Activated CD8-positive, alpha-beta memory T cell treated with anti-CD3 and anti-CD28 coated beads for 36 hours (primary cell): ENCODE data around the gene COL4A2. TPM values are rescaled to one million over a fixed set of nuclear protein-coding genes. Genes with fewer than 3 reads are reported as not detected.
"Not testable (repeated sequence)": the region's sequence is repeated elsewhere in the genome, so short reads cannot be mapped to it uniquely, and the experiment has no call there.

Experiments used
- CTCF ChIA-PET: fragments of 350-600 bp; sonication (Branson Sonifier 250); formaldehyde crosslinking; loops from one replicate; lab custom pipeline; 2021; ENCODE audit warnings: antibody characterized with exemption; lab: Charles Lee
- POLR2A ChIA-PET: fragments of 350-600 bp; sonication (Branson Sonifier 250); formaldehyde crosslinking; loops from one replicate; lab custom pipeline; 2021; ENCODE audit warnings: antibody characterized with exemption; lab: Charles Lee
- total RNA-seq, 2 experiments: library from RNA; stranded (reverse); gene quantifications; one replicate each; pipeline ENCODE4 v1.2.3, GENCODE V29; 2021

COL4A2 gene
- total RNA-seq, 2 experiments from 2014 or later: not detected

GRCh38 chr13:110523838-110524540 is 216.9 kb downstream of the COL4A2 start:
- ChIA-PET POLR2A (no interaction called here), CTCF (no interaction called here)

- POLR2A ChIA-PET: no interaction called here
- CTCF ChIA-PET: no interaction called here
Measured at GRCh38 chr13:110524541-110525257, 217.6 kb downstream of the COL4A2 start.

GRCh38 chr13:110525328-110526319 is 218.5 kb downstream of the COL4A2 start:
- POLR2A ChIA-PET: no interaction called here
- CTCF ChIA-PET: interaction anchor here (1.0 kb wide), 1 partner anchor 10 kb away, joined by 3 read pairs; no protein-coding TSS in a partner anchor

GRCh38 chr13:110528371-110528770 is 221.3 kb downstream of the COL4A2 start:
- ChIA-PET POLR2A (no interaction called here), CTCF (interaction anchor here (0.7 kb wide), 1 partner anchor 31 kb away, joined by 3 read pairs; no protein-coding TSS in a partner anchor)

GRCh38 chr13:110528911-110529310 is 221.8 kb downstream of the COL4A2 start:
- CTCF ChIA-PET: no interaction called here

GRCh38 chr13:110529522-110530311 is 222.6 kb downstream of the COL4A2 start:
- ChIA-PET CTCF (no interaction called here), POLR2A (no interaction called here)

More at GRCh38 chr13:110528911-110529310, 221.8 kb downstream of the COL4A2 start:
- POLR2A ChIA-PET: no interaction called here

- ChIA-PET CTCF (no interaction called here), POLR2A (no interaction called here)
Measured at GRCh38 chr13:110531100-110531499, 224.0 kb downstream of the COL4A2 start.

- POLR2A ChIA-PET: no interaction called here
- CTCF ChIA-PET: no interaction called here
Measured at GRCh38 chr13:110531671-110532083, 224.6 kb downstream of the COL4A2 start.

GRCh38 chr13:110532258-110532657 is 225.2 kb downstream of the COL4A2 start:
- POLR2A ChIA-PET: not testable (repeated sequence)
- CTCF ChIA-PET: interaction anchor here (0.6 kb wide), 1 partner anchor 10 kb away, joined by 3 read pairs; no protein-coding TSS in a partner anchor

- CTCF ChIA-PET: no interaction called here
Measured at GRCh38 chr13:110533771-110534670, 226.9 kb downstream of the COL4A2 start.

GRCh38 chr13:110535526-110535925 is 228.4 kb downstream of the COL4A2 start:
- CTCF ChIA-PET: no interaction called here
- POLR2A ChIA-PET: no interaction called here

More at GRCh38 chr13:110533771-110534670, 226.9 kb downstream of the COL4A2 start:
- POLR2A ChIA-PET: no interaction called here

- ChIA-PET CTCF (no interaction called here), POLR2A (no interaction called here)
Measured at GRCh38 chr13:110536006-110536693, 229.1 kb downstream of the COL4A2 start.

GRCh38 chr13:110538632-110539031 is 231.5 kb downstream of the COL4A2 start:
- CTCF ChIA-PET: interaction anchor here (0.7 kb wide), 1 partner anchor 43 kb away, joined by 3 read pairs; no protein-coding TSS in a partner anchor
- POLR2A ChIA-PET: no interaction called here

GRCh38 chr13:110539894-110540293 is 232.8 kb downstream of the COL4A2 start:
- POLR2A ChIA-PET: no interaction called here
- CTCF ChIA-PET: no interaction called here

GRCh38 chr13:110540871-110541525 is 233.9 kb downstream of the COL4A2 start:
- ChIA-PET CTCF (no interaction called here), POLR2A (interaction anchor here (0.7 kb wide), 1 partner anchor 318 kb away, joined by 4 read pairs; no protein-coding TSS in a partner anchor)

- CTCF ChIA-PET: no interaction called here
- POLR2A ChIA-PET: no interaction called here
Measured at GRCh38 chr13:110541526-110541920, 234.4 kb downstream of the COL4A2 start.
